Esophagus squamous epithelium (tissue), 5 donors: Measurements from ENCODE around the gene PAXX. TPM values are rescaled to one million over a fixed set of nuclear protein-coding genes. Genes with fewer than 3 reads are reported as not detected.

Source experiments
- DNase-seq: peaks from one replicate; lab custom pipeline; 2025; lab: John Stamatoyannopoulos, UW
- H3K27ac ChIP-seq, 4 donors: fragments of 200-600 bp; sonication (generic); one replicate each; pipeline ENCODE4 v1.5.1; 2016 to 2019; ENCODE audit warnings: mild to moderate bottlenecking in 1 of 4
- H3K27me3 ChIP-seq, 4 donors: fragments of 200-600 bp; sonication (generic); 1 replicate in 3 of 4; 2 replicates in 1 of 4; pipeline versions ENCODE4 v1.5.1 to v1.6.0; 2017 to 2021; ENCODE audit warnings: antibody characterized with exemption in 1 of 4
- H3K36me3 ChIP-seq, 3 donors: fragments of 200-600 bp; sonication (generic); one replicate each; pipeline ENCODE4 v1.5.1; 2016 to 2019
- H3K4me1 ChIP-seq, 3 donors: fragments of 200-600 bp; sonication (generic); one replicate each; pipeline ENCODE4 v1.5.1; 2017 to 2019
- H3K4me3 ChIP-seq, 4 donors: fragments of 200-600 bp; sonication (generic); 1 replicate in 3 of 4; 2 replicates in 1 of 4; pipeline ENCODE4 v1.5.1; 2016 to 2019; ENCODE audit warnings: mild to moderate bottlenecking in 2 of 4, moderate library complexity in 1 of 4
- H3K9me3 ChIP-seq, 3 donors: fragments of 200-600 bp; sonication (generic); one replicate each; pipeline ENCODE4 v1.5.1; 2016 to 2019
- POLR2A ChIP-seq, 4 donors: fragments of 450-650 bp; IDR thresholded peaks; one replicate each; pipeline ENCODE4 v1.6.1; 2017; ENCODE audit warnings: antibody characterized with exemption in 4 of 4, mild to moderate bottlenecking in 4 of 4, moderate library complexity in 3 of 4
- WGBS, 2 donors: methylation state at CpG; one replicate each; pipeline ENCODE4 v1.1.5; 2018; 5-methylcytosine and 5-hydroxymethylcytosine counted together
- intact Hi-C: fragments of 100-400 bp; cut with DNase I; formaldehyde crosslinking; loops from one replicate; pipeline ENCODE4 v1.15.0; 2022
- total RNA-seq, 4 donors: library from RNA; depleted of rRNA; stranded (reverse); fragments of >200 nt; gene quantifications; one replicate each; pipeline ENCODE4 v1.1.0, GENCODE V29; 2016
- TF ChIP-seq, protein P1 (sequence below), 6 experiments: fragments of 450-650 bp in 4 of 6; fragments of 200-600 bp in 2 of 6; sonication (generic) in 2 of 6; IDR thresholded peaks; one replicate each; pipeline ENCODE4 v1.5.1; 2016 to 2019; ENCODE audit warnings: antibody characterized with exemption in 6 of 6, mild to moderate bottlenecking in 4 of 6, moderate library complexity in 4 of 6
- donor health status: DM: yes; HTN: yes; CAD: no.

Gene PAXX
- total RNA-seq, 4 donors from 2014 or later: 18.3 to 56.3 (median 49.6) TPM

DNA sequence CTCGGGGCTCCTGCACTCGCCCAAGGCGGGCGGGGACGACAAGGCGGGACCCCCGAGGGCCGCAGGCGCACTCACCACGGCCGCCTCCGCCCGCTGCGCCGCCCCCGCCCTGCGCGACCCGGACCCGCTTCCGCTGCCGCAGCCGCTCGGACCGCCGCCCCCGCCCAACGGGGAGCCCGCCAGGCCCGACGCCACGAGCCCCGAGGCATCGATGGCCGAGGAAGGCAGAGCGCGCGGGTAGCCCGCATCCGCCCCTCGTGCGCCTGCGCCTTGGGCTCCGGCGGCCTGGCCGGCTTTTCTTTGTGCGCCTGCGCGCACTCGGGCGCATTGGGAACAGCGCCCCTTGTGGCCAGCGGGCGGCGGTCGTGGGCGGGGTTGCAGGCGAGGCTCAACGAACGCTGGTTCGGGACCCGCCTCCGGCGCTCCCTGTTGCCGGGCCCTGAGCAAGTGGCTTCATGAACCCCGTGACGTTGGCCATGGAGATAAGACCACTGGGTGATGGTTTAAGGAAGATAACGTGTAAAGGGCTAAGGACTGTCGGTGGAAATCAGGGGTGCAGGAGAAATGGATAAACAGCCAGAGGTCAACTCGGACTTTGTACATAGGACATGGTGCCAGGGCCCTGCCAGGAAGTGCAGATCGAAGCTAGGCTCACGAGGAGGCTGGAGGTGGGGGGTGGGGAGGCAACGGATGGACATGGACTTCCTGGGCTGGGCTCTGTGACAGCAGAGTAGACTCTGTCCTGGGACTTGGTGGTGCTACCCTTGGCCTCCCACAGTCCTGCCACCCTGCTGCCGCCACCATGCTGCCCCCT, 47.5 kb upstream of the PAXX start, which contains the start of the genes C8G and FBXW5:
Gene C8G (plus strand): TSS at position 725 of the 814 bp plus-strand sequence. CDS start 78 bp downstream, at position 803.
Gene FBXW5 (minus strand): TSS at position 220 of the 814 bp plus-strand sequence. CDS start 655 bp downstream, outside the sequence.
- intact Hi-C loops: loop anchor here (5.0 to 10.0 kb wide), 2 partner anchors 83 to 90 kb away; partner anchors contain the start of genes ABCA2 and MAMDC4
- H3K27me3 ChIP-seq: no peaks in the 10 kb centered on the region
- DNase-seq: peak; percentile 60

DNA sequence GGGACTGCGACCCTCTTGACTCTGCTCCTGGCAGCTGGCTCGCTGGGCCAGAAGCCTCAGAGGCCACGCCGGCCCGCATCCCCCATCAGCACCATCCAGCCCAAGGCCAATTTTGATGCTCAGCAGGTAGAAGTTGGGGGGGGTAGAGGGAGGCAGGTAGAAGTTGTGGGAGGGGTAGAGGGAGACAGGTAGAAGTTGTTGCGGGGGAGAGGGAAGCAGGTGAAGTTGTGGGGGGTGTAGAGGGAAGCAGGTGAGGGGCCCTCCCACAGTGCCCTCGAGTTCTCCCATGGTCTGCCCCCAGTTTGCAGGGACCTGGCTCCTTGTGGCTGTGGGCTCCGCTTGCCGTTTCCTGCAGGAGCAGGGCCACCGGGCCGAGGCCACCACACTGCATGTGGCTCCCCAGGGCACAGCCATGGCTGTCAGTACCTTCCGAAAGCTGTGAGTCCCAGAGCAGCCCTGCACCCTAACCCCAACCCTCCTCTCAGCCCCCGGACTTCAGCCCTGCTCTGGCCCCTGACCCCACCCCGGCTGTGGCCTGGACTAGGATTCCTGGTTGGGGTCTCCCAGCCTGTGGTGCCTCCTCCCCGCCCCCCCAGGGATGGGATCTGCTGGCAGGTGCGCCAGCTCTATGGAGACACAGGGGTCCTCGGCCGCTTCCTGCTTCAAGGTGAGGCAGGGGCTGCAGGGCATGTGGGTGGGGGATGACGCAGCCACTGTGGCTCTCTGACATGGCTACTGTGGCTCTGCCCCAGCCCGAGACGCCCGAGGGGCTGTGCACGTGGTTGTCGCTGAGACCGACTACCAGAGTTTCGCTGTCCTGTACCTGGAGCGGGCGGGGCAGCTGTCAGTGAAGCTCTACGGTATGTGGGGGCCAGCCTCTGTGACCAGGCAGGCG, 46.6 kb upstream of the PAXX start:
- no peaks in the 10 kb centered on the region for H3K9me3 ChIP-seq
- peaks cover 30 to 68% (median 37%) of the 10 kb centered on the region in 3 donors for H3K4me1 ChIP-seq
- DNase-seq: no peak

More for the DNA sequence above, 47.5 kb upstream of the PAXX start, which contains the start of the genes C8G and FBXW5:
- peak within 1 kb of the TSS; percentile 75 to 94 (median 87) for H3K4me3 ChIP-seq
- peak within 1 kb of the TSS; percentile 90 to 98 (median 96) for H3K27ac ChIP-seq
- peaks cover 24 to 35% (median 30%) of the 10 kb centered on the region in 3 donors for H3K36me3 ChIP-seq
- H3K4me1 ChIP-seq: peaks cover 25 to 62% (median 33%) of the 10 kb centered on the region in 3 donors
- H3K9me3 ChIP-seq: no peaks in the 10 kb centered on the region
- TF ChIP-seq, protein P1, sequence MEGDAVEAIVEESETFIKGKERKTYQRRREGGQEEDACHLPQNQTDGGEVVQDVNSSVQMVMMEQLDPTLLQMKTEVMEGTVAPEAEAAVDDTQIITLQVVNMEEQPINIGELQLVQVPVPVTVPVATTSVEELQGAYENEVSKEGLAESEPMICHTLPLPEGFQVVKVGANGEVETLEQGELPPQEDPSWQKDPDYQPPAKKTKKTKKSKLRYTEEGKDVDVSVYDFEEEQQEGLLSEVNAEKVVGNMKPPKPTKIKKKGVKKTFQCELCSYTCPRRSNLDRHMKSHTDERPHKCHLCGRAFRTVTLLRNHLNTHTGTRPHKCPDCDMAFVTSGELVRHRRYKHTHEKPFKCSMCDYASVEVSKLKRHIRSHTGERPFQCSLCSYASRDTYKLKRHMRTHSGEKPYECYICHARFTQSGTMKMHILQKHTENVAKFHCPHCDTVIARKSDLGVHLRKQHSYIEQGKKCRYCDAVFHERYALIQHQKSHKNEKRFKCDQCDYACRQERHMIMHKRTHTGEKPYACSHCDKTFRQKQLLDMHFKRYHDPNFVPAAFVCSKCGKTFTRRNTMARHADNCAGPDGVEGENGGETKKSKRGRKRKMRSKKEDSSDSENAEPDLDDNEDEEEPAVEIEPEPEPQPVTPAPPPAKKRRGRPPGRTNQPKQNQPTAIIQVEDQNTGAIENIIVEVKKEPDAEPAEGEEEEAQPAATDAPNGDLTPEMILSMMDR (IDR thresholded peaks at IDR 0.05): peak; percentile 98 to 100 (median 100)
- TF ChIP-seq POLR2A (IDR thresholded peaks at IDR 0.05): peak in 3 of 4 donors; percentile 51 to 81 (median 74)
- 11 to 26% methylated on average over 6 to 11 of the region's 74 CpGs for WGBS, 2 donors

DNA sequence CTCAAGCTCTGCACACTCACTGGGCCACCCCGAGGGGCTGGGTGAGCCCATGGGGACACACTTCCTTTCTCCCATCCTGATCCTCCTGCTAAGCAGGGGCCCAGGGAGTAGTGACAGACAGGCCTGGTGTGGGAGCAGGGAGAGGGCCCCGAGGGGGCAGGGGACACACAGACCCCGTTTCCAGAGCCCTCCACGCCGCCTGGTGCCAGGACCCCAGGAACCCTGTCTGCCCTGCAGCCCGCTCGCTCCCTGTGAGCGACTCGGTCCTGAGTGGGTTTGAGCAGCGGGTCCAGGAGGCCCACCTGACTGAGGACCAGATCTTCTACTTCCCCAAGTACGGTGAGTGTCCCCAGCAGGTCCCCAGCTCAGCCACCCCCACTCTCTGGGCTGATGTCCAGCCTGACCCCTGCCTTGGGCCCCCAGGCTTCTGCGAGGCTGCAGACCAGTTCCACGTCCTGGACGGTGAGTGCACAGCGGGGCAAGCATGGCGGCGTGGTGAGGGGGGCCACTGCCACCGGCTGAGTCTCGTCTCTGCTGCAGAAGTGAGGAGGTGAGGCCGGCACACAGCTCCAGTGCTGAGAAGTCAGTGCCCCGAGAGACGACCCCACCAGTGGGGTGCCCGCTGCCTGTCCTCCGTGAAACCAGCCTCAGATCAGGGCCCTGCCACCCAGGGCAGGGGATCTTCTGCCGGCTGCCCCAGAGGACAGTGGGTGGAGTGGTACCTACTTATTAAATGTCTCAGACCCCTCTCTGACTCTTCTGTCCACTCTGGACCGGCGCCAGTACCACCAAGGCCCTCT, 45.8 kb upstream of the PAXX start:
- Histone ChIP-seq H3K9me3 (no peaks in the 10 kb centered on the region), H3K27ac (no peak overlapping the region), H3K27me3 (no peaks in the 10 kb centered on the region), H3K4me3 (no peak overlapping the region), H3K4me1 (peaks cover 31 to 73% (median 39%) of the 10 kb centered on the region in 3 donors), H3K36me3 (peaks cover 12 to 18% (median 13%) of the 10 kb centered on the region in 3 donors)
- 80 to 87% methylated on average over 4 to 6 of the region's 27 CpGs for WGBS, 2 donors
- DNase-seq: no peak
- no peak for TF ChIP-seq POLR2A (IDR thresholded peaks at IDR 0.05)
- TF ChIP-seq, protein P1 (IDR thresholded peaks at IDR 0.05): no peak
- intact Hi-C loops: loop anchor here (10.0 kb wide), 1 partner anchor 92 kb away; the partner anchor contains the start of gene MAMDC4

More for the DNA sequence above, 46.6 kb upstream of the PAXX start:
- 61 to 84% methylated on average over 6 to 8 of the region's 30 CpGs for WGBS, 2 donors
- Histone ChIP-seq H3K27ac (no peak overlapping the region), H3K4me3 (no peak overlapping the region), H3K36me3 (peaks cover 20 to 26% (median 22%) of the 10 kb centered on the region in 3 donors), H3K27me3 (no peaks in the 10 kb centered on the region)
- intact Hi-C loops: loop anchor here (10.0 kb wide), 1 partner anchor 91 kb away; the partner anchor contains the start of gene MAMDC4
- TF ChIP-seq, protein P1 (IDR thresholded peaks at IDR 0.05): no peak
- no peak for TF ChIP-seq POLR2A (IDR thresholded peaks at IDR 0.05)

DNA sequence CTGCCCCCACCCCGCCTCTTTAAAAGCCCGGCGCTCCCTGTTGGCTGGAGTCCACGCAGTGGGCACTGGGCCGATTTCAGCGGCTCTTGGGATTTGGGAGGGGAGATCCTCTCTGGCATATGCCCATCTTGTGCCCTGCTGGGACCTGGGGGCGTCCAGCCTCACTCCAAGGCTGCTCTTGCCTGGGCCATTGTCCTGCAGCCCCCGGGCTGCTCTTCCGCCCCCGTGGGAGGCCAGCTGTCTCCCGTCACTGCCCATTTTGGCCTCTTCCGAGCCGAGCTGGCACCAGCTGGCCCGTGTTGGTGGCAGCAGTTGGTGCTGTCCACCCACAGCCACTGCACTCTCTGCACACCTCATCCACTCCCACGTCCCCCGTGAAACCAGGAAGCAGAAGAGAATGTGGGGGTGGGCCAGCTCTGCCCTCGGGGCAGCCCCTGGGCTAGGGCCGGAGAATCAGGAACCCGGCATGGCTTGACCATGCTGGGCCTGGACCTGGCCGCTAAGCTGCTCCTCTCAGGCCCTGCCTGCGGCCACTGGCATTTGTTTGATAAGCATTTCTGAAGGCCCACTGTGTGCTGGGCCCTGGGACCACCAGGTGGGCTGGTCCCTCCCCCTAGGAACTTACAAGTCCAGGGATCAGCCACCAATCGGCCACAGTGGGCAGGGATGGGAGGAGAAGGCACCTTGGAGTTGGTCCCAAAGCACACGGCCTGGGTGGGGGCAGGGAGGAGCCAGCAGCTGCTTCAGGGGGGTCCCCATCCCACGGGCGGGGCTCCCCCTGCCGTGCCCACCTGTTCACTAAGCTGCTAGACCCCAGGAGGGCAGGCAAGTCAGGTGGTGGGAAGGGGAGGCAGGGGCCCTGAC, 45.0 kb upstream of the PAXX start:
- intact Hi-C loops: loop anchor here (10.0 kb wide), 1 partner anchor 92 kb away; the partner anchor contains the start of gene MAMDC4
- Histone ChIP-seq H3K4me3 (no peak overlapping the region), H3K4me1 (peaks cover 30 to 67% (median 39%) of the 10 kb centered on the region in 3 donors), H3K9me3 (no peaks in the 10 kb centered on the region), H3K27me3 (no peaks in the 10 kb centered on the region), H3K27ac (peak overlapping the region in 2 of 4 donors; percentile 50 to 91), H3K36me3 (peaks cover 3 to 10% (median 5%) of the 10 kb centered on the region in 3 donors)
- no peak for DNase-seq
- WGBS, 2 donors: 33 to 68% methylated on average over 1 to 5 of the region's 26 CpGs
- TF ChIP-seq, protein P1 (IDR thresholded peaks at IDR 0.05): no peak
- TF ChIP-seq POLR2A (IDR thresholded peaks at IDR 0.05): no peak
